HCT116 (cell line): ENCODE data around the gene ZNF674. TPM values are rescaled to one million over a fixed set of nuclear protein-coding genes. Genes with fewer than 3 reads are reported as not detected.

ENCODE experiments used
- ATAC-seq: fragments of 200-7000 bp; cut with Tn5 transposase; 2 replicates; pipeline ENCODE4 v1.9.1; 2020; ENCODE audit warnings: mild to moderate bottlenecking, moderate library complexity
- BruUV-seq: library from RNA; stranded (reverse); fragments of 400-500 nt; replicated peaks from 2 replicates; lab custom pipeline; 2021; lab: Mats Ljungman, UMichigan
- CTCF ChIA-PET: fragments of 300-600 bp; sonication (Branson Sonifier 250); formaldehyde crosslinking; loops from one replicate; lab custom pipeline; 2021; ENCODE audit warnings: antibody characterized with exemption; lab: Charles Lee
- POLR2A ChIA-PET: fragments of 300-600, 350-600 bp; sonication (Branson Sonifier 250); formaldehyde crosslinking; loops from one replicate; lab custom pipeline; 2021; ENCODE audit warnings: antibody characterized with exemption; lab: Charles Lee
- RAD21 ChIA-PET, 2 experiments: fragments of 300-600 bp; sonication (Branson Sonifier 250); formaldehyde crosslinking; loops; one replicate each; lab custom pipeline; 2023; ENCODE audit warnings: low total read pairs in 2 of 2; ENCODE audit not compliant: uncharacterized antibody in 2 of 2, unreplicated experiment in 2 of 2, low non-redundant PET in 1 of 2; lab: Charles Lee
- DNase-seq: peaks from one replicate; pipeline ENCODE4 v3.0.0-alpha.2; 2010; ENCODE audit warnings: low read depth, low spot score
- H2AFZ ChIP-seq: fragments of 200-600 bp; shearing (Covaris generic), sonication (generic); 2 replicates; pipeline ENCODE4 v1.6.1; 2017; ENCODE audit warnings: low read depth, mixed run types, mixed read lengths, antibody characterized with exemption, low read length; ENCODE audit not compliant: poor library complexity, severe bottlenecking
- H3K27ac ChIP-seq: 2 replicates; pipeline ENCODE4 v1.5.1; 2012; ENCODE audit warnings: low read depth, low read length
- H3K27me3 ChIP-seq: fragments of 200-600 bp; sonication (generic); 2 replicates; pipeline ENCODE4 v1.6.1; 2016; ENCODE audit warnings: mixed run types, low read length, mixed read lengths; ENCODE audit not compliant: insufficient read depth
- H3K36me3 ChIP-seq, 2 experiments: fragments of 200-500 bp in 1 of 2; fragments of 200-600 bp in 1 of 2; sonication (Bioruptor generic) in 1 of 2; sonication (generic) in 1 of 2; 2 replicates each; pipeline versions ENCODE4 v1.5.1 to v1.6.1; 2014 to 2016; ENCODE audit warnings: low read length in 2 of 2, inconsistent platforms in 1 of 2, mixed read lengths in 1 of 2, mixed run types in 1 of 2; ENCODE audit not compliant: insufficient read depth in 2 of 2, control insufficient read depth in 1 of 2
- H3K4me1 ChIP-seq, 2 experiments: fragments of 200-600 bp in 1 of 2; sonication (generic) in 1 of 2; 2 replicates each; pipeline versions ENCODE4 v1.5.1 to v1.6.1; 2012 to 2017; ENCODE audit warnings: low read length in 2 of 2, inconsistent platforms in 1 of 2, mild to moderate bottlenecking in 1 of 2, mixed read lengths in 1 of 2, mixed run types in 1 of 2, moderate library complexity in 1 of 2; ENCODE audit not compliant: insufficient read depth in 2 of 2, control insufficient read depth in 1 of 2
- H3K4me2 ChIP-seq: fragments of 200-600 bp; sonication (generic); 2 replicates; pipeline ENCODE4 v1.6.1; 2017; ENCODE audit warnings: mixed run types, low read length, mixed read lengths
- H3K4me3 ChIP-seq, 2 experiments: fragments of 200-600 bp in 1 of 2; sonication (generic) in 1 of 2; replicated peaks in 1 of 2; 2 replicates each; pipeline ENCODE4 v1.5.1; 2011 to 2016; ENCODE audit warnings: low read length in 2 of 2, control low read depth in 1 of 2, low read depth in 1 of 2, mild to moderate bottlenecking in 1 of 2, mixed read lengths in 1 of 2, mixed run types in 1 of 2
- H3K79me2 ChIP-seq: fragments of 200-600 bp; sonication (generic); 2 replicates; pipeline ENCODE4 v1.6.1; 2017; ENCODE audit warnings: mild to moderate bottlenecking, mixed run types, low read length, moderate library complexity, mixed read lengths; ENCODE audit not compliant: insufficient read depth
- H3K9ac ChIP-seq: fragments of 200-600 bp; sonication (generic); 2 replicates; pipeline ENCODE4 v1.6.1; 2016; ENCODE audit warnings: low read length, mixed read lengths
- H3K9me2 ChIP-seq: fragments of 200-600 bp; sonication (generic), shearing (Covaris generic); 2 replicates; pipeline ENCODE4 v1.6.1; 2017; ENCODE audit warnings: mixed run types, mild to moderate bottlenecking, moderate library complexity; ENCODE audit not compliant: insufficient read depth
- H3K9me3 ChIP-seq, 2 experiments: fragments of 200-500 bp in 1 of 2; fragments of 200-600 bp in 1 of 2; sonication (Bioruptor generic) in 1 of 2; sonication (generic) in 1 of 2; 2 replicates each; pipeline ENCODE4 v1.6.1; 2014 to 2017; ENCODE audit warnings: low read length in 2 of 2, mixed read lengths in 2 of 2, inconsistent platforms in 1 of 2, low read depth in 1 of 2, mild to moderate bottlenecking in 1 of 2, mixed run types in 1 of 2, moderate library complexity in 1 of 2; ENCODE audit not compliant: control insufficient read depth in 1 of 2, insufficient read depth in 1 of 2
- H4K20me1 ChIP-seq: fragments of 200-600 bp; sonication (generic), shearing (Covaris generic); 2 replicates; pipeline ENCODE4 v1.6.1; 2017; ENCODE audit warnings: mixed run types, mild to moderate bottlenecking, moderate library complexity; ENCODE audit not compliant: insufficient read depth
- CEBPB ChIP-seq: IDR thresholded peaks from 2 replicates; pipeline ENCODE4 v1.6.1; 2012; ENCODE audit warnings: low read depth
- EGR1 ChIP-seq: IDR thresholded peaks from 2 replicates; pipeline ENCODE4 v1.6.1; 2012; ENCODE audit warnings: low read depth
- EZH2phosphoT487 ChIP-seq: fragments of 200-600 bp; IDR thresholded peaks from 2 replicates; pipeline ENCODE4 v1.6.1; 2018; ENCODE audit warnings: antibody characterized with exemption, borderline replicate concordance
- FOSL1 ChIP-seq: IDR thresholded peaks from 2 replicates; pipeline ENCODE4 v1.6.1; 2012; ENCODE audit warnings: low read depth
- POLR2A ChIP-seq: IDR thresholded peaks from 2 replicates; pipeline ENCODE4 v1.7.0; 2011; ENCODE audit warnings: borderline replicate concordance; ENCODE audit not compliant: insufficient read depth, insufficient read length; ENCODE audit errors: extremely low read depth
- POLR2AphosphoS5 ChIP-seq: IDR thresholded peaks from 2 replicates; pipeline ENCODE4 v1.6.1; 2011; ENCODE audit warnings: mild to moderate bottlenecking, low read depth, low read length, moderate library complexity
- RAD21 ChIP-seq: IDR thresholded peaks from 2 replicates; pipeline ENCODE4 v1.6.1; 2012; ENCODE audit warnings: low read depth, mild to moderate bottlenecking
- REST ChIP-seq: IDR thresholded peaks from 2 replicates; pipeline ENCODE4 v1.6.1; 2012; ENCODE audit warnings: low read depth
- SRF ChIP-seq: IDR thresholded peaks from 2 replicates; pipeline ENCODE4 v1.6.1; 2012; ENCODE audit warnings: low read depth
- ZNF274 ChIP-seq: fragments of 200-500 bp; sonication (Bioruptor generic); IDR thresholded peaks from 2 replicates; pipeline ENCODE4 v1.6.1; 2014; ENCODE audit warnings: mild to moderate bottlenecking, low read depth, low read length, inconsistent platforms
- intact Hi-C: fragments of 100-400 bp; cut with micrococcal nuclease; formaldehyde crosslinking; loops from 2 replicates; pipeline ENCODE4 v1.10.0; 2022
- total RNA-seq: library from RNA; stranded (reverse); gene quantifications from one replicate; pipeline ENCODE4 v1.2.1, GENCODE V29; 2021; ENCODE audit not compliant: unreplicated experiment

Gene ZNF674
- total RNA-seq, 1 experiment from 2014 or later = 5.2 TPM

- no peak overlapping the region for H3K27ac ChIP-seq
- H3K36me3 ChIP-seq = no peaks in the 10 kb centered on the region
- intact Hi-C loops = no loop called here
- H3K4me3 ChIP-seq = no peak overlapping the region
- no peak for DNase-seq
- no peak overlapping the region for H2AFZ ChIP-seq
- RAD21 ChIA-PET = no interaction called here
- no peak overlapping the region for H3K4me2 ChIP-seq
- no peaks in the 10 kb centered on the region for H4K20me1 ChIP-seq
- H3K79me2 ChIP-seq = no peaks in the 10 kb centered on the region
- H3K4me1 ChIP-seq = no peaks in the 10 kb centered on the region
- TF ChIP-seq POLR2AphosphoS5 (no peak), ZNF274 (no peak), EZH2phosphoT487 (no peak), REST (no peak), RAD21 (no peak), SRF (no peak), CEBPB (no peak), FOSL1 (no peak), POLR2A (no peak), EGR1 (no peak)
- CTCF ChIA-PET = no interaction called here
- no TSS peak for BruUV-seq
- H3K9ac ChIP-seq = no peak overlapping the region
- no peak for ATAC-seq
- H3K27me3 ChIP-seq = no peaks in the 10 kb centered on the region
- no peaks in the 10 kb centered on the region for H3K9me2 ChIP-seq
- no peaks in the 10 kb centered on the region for H3K9me3 ChIP-seq
- POLR2A ChIA-PET = no interaction called here
Observed at GRCh38 chrX:46488712-46489111, 56.5 kb downstream of the ZNF674 start.
